ENCODE results near the gene SMYD2.

- TF ChIP-seq ZNF274 (IDR thresholded peaks at IDR 0.05; ENCODE audit: borderline replicate concordance, extremely low read depth, low read length) (no peak), CEBPB (IDR thresholded peaks at IDR 0.05; ENCODE audit: low read depth, low read length) (no peak), CTCF (IDR thresholded peaks at IDR 0.05; ENCODE audit: control extremely low read depth in 1 of 3, insufficient read depth in 1 of 3, low read depth in 1 of 3, low read length in 3 of 3) (no peak), ATF2 (IDR thresholded peaks at IDR 0.05; ENCODE audit: low read length) (no peak)
Measured at GRCh38 chr1:214324896-214325800, 44.2 kb downstream of the SMYD2 start.

Measured in H1 (cell line).